ENCODE results near the gene NRXN3. TPM values are rescaled to one million over a fixed set of nuclear protein-coding genes. Genes with fewer than 3 reads are reported as not detected.

Gene NRXN3
- total and polyA plus RNA-seq, 4 donors: 0.07 to 1.2 (median 0.23) TPM

- H3K27ac ChIP-seq (ENCODE audit: low read depth in 1 of 2, low read length in 2 of 2): no peak overlapping the region
- no peak overlapping the region for H3K9ac ChIP-seq (ENCODE audit: low read depth in 1 of 2, low read length in 2 of 2)
- H3K27me3 ChIP-seq (ENCODE audit: control insufficient read depth in 4 of 4, insufficient read depth in 4 of 4, low read length in 3 of 4): no peaks in the 10 kb centered on the region
- H3K9me3 ChIP-seq (ENCODE audit: control insufficient read depth in 4 of 4, low read length in 3 of 4): no peaks in the 10 kb centered on the region
- 66% methylated on average over 1 of the region's 1 CpG for WGBS
- no peaks in the 10 kb centered on the region for H3K4me1 ChIP-seq (ENCODE audit: control insufficient read depth in 4 of 4, insufficient read depth in 4 of 4, low read length in 3 of 4)
- TF ChIP-seq HNF4A (conservative IDR thresholded peaks at IDR 0.05): no peak
- TF ChIP-seq FOXA1 (IDR thresholded peaks at IDR 0.05): no peak
- TF ChIP-seq GABPA (IDR thresholded peaks at IDR 0.05 in 1 of 2, conservative IDR thresholded peaks at IDR 0.05 in 1 of 2): no peak
- TF ChIP-seq HNF4G (IDR thresholded peaks at IDR 0.05): no peak
- TF ChIP-seq ATF3 (IDR thresholded peaks at IDR 0.05): no peak
- TF ChIP-seq MAX (IDR thresholded peaks at IDR 0.05): no peak
- TF ChIP-seq JUND (IDR thresholded peaks at IDR 0.05): no peak
- no peak for TF ChIP-seq RXRA (IDR thresholded peaks at IDR 0.05)
- TF ChIP-seq CTCF (IDR thresholded peaks at IDR 0.05; ENCODE audit: low read depth, low read length, missing input control): no peak
- TF ChIP-seq REST (IDR thresholded peaks at IDR 0.05): no peak
- no peak for TF ChIP-seq YY1 (IDR thresholded peaks at IDR 0.05)
- TF ChIP-seq RAD21 (IDR thresholded peaks at IDR 0.05): no peak
- TF ChIP-seq EGR1 (IDR thresholded peaks at IDR 0.05; ENCODE audit: low read depth in 2 of 2): no peak
- no peak for TF ChIP-seq FOXA2 (IDR thresholded peaks at IDR 0.05)
- no peaks in the 10 kb centered on the region for H3K36me3 ChIP-seq (ENCODE audit: control insufficient read depth in 4 of 4, insufficient read depth in 3 of 4, low read depth in 1 of 4, low read length in 3 of 4)
- DNase-seq (ENCODE audit: low spot score): no peak
- no peak overlapping the region for H3K4me3 ChIP-seq (ENCODE audit: low read depth in 1 of 3, low read length in 3 of 3)
Observed at GRCh38 chr14:79570648-79571047, 1400.5 kb downstream of the NRXN3 start.

- WGBS: 57% methylated on average over 4 of the region's 4 CpGs
Observed at GRCh38 chr14:79571366-79571765, 1401.2 kb downstream of the NRXN3 start.

More at GRCh38 chr14:79571366-79571765, 1401.2 kb downstream of the NRXN3 start:
- no peak for TF ChIP-seq HNF4A (conservative IDR thresholded peaks at IDR 0.05)
- TF ChIP-seq, protein P1, sequence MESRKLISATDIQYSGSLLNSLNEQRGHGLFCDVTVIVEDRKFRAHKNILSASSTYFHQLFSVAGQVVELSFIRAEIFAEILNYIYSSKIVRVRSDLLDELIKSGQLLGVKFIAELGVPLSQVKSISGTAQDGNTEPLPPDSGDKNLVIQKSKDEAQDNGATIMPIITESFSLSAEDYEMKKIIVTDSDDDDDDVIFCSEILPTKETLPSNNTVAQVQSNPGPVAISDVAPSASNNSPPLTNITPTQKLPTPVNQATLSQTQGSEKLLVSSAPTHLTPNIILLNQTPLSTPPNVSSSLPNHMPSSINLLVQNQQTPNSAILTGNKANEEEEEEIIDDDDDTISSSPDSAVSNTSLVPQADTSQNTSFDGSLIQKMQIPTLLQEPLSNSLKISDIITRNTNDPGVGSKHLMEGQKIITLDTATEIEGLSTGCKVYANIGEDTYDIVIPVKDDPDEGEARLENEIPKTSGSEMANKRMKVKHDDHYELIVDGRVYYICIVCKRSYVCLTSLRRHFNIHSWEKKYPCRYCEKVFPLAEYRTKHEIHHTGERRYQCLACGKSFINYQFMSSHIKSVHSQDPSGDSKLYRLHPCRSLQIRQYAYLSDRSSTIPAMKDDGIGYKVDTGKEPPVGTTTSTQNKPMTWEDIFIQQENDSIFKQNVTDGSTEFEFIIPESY (IDR thresholded peaks at IDR 0.05): no peak
- TF ChIP-seq RAD21 (IDR thresholded peaks at IDR 0.05): no peak
- TF ChIP-seq YY1 (IDR thresholded peaks at IDR 0.05): no peak
- no peak for TF ChIP-seq MAX (IDR thresholded peaks at IDR 0.05)
- TF ChIP-seq HNF4G (IDR thresholded peaks at IDR 0.05): no peak
- TF ChIP-seq REST (IDR thresholded peaks at IDR 0.05): no peak
- TF ChIP-seq GABPA (IDR thresholded peaks at IDR 0.05 in 1 of 2, conservative IDR thresholded peaks at IDR 0.05 in 1 of 2): no peak
- TF ChIP-seq EGR1 (IDR thresholded peaks at IDR 0.05; ENCODE audit: low read depth in 2 of 2): no peak
- no peak for TF ChIP-seq ATF3 (IDR thresholded peaks at IDR 0.05)
- no peak for TF ChIP-seq JUND (IDR thresholded peaks at IDR 0.05)
- TF ChIP-seq SP1 (IDR thresholded peaks at IDR 0.05): no peak
- no peak for TF ChIP-seq FOXA1 (IDR thresholded peaks at IDR 0.05)
- TF ChIP-seq NR2F2 (IDR thresholded peaks at IDR 0.05): no peak
- H3K27ac ChIP-seq (ENCODE audit: low read depth in 1 of 2, low read length in 2 of 2): no peak overlapping the region
- no peak overlapping the region for H3K9ac ChIP-seq (ENCODE audit: low read depth in 1 of 2, low read length in 2 of 2)
- no peaks in the 10 kb centered on the region for H3K36me3 ChIP-seq (ENCODE audit: control insufficient read depth in 4 of 4, insufficient read depth in 3 of 4, low read depth in 1 of 4, low read length in 3 of 4)
- DNase-seq (ENCODE audit: low spot score): no peak
- H3K4me3 ChIP-seq (ENCODE audit: low read depth in 1 of 3, low read length in 3 of 3): no peak overlapping the region
- no peaks in the 10 kb centered on the region for H3K4me1 ChIP-seq (ENCODE audit: control insufficient read depth in 4 of 4, insufficient read depth in 4 of 4, low read length in 3 of 4)
- no peaks in the 10 kb centered on the region for H3K9me3 ChIP-seq (ENCODE audit: control insufficient read depth in 4 of 4, low read length in 3 of 4)
- no peaks in the 10 kb centered on the region for H3K27me3 ChIP-seq (ENCODE audit: control insufficient read depth in 4 of 4, insufficient read depth in 4 of 4, low read length in 3 of 4)
